Sigmoid colon (tissue), 3 donors: Measurements from ENCODE around the gene NEIL1.

ENCODE experiments used
- POLR2A ChIP-seq, 2 donors: fragments of 450-650 bp; IDR thresholded peaks; one replicate each; pipeline ENCODE4 v1.6.1; 2016; ENCODE audit warnings: antibody characterized with exemption in 2 of 2, mild to moderate bottlenecking in 2 of 2, moderate library complexity in 2 of 2
- TF ChIP-seq, protein P1 (sequence below), 4 experiments: fragments of 450-650 bp in 3 of 4; fragments of 200-600 bp in 1 of 4; IDR thresholded peaks; one replicate each; pipeline ENCODE4 v1.5.1; 2016 to 2019; ENCODE audit warnings: antibody characterized with exemption in 4 of 4, mild to moderate bottlenecking in 3 of 4, moderate library complexity in 2 of 4

GRCh38 chr15:75371901-75372688 is 25.3 kb downstream of the NEIL1 start:
- TF ChIP-seq POLR2A (IDR thresholded peaks at IDR 0.05) = no peak
- TF ChIP-seq, protein P1, sequence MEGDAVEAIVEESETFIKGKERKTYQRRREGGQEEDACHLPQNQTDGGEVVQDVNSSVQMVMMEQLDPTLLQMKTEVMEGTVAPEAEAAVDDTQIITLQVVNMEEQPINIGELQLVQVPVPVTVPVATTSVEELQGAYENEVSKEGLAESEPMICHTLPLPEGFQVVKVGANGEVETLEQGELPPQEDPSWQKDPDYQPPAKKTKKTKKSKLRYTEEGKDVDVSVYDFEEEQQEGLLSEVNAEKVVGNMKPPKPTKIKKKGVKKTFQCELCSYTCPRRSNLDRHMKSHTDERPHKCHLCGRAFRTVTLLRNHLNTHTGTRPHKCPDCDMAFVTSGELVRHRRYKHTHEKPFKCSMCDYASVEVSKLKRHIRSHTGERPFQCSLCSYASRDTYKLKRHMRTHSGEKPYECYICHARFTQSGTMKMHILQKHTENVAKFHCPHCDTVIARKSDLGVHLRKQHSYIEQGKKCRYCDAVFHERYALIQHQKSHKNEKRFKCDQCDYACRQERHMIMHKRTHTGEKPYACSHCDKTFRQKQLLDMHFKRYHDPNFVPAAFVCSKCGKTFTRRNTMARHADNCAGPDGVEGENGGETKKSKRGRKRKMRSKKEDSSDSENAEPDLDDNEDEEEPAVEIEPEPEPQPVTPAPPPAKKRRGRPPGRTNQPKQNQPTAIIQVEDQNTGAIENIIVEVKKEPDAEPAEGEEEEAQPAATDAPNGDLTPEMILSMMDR (IDR thresholded peaks at IDR 0.05) = no peak
